ENCODE measurements around the gene ASRGL1.

- TF ChIP-seq CTCF (IDR thresholded peaks at IDR 0.05) (no peak), EP300 (IDR thresholded peaks at IDR 0.05) (no peak)
These were observed 73.7 kb downstream of the ASRGL1 start for GRCh38 chr11:62410972-62411371.
